HAP-1 (cell line): ENCODE measurements around the gene TSPAN14.
"Not testable (repeated sequence)": the region's sequence is repeated elsewhere in the genome, so short reads cannot be mapped to it uniquely, and the experiment has no call there.

Source experiments
- DNase-seq, 2 experiments: peaks; one replicate each; pipeline ENCODE4 v3.0.0-alpha.2; 2016 to 2020; ENCODE audit warnings: low spot score in 2 of 2
- H3K27me3 ChIP-seq: fragments of 250-450 bp; sonication (Bioruptor Pico); 2 replicates; pipeline ENCODE4 v1.5.1; 2020; ENCODE audit warnings: low read depth, mild to moderate bottlenecking, moderate library complexity
- H3K36me3 ChIP-seq: fragments of 250-450 bp; sonication (Bioruptor Pico); replicated peaks from 2 replicates; pipeline ENCODE4 v1.5.1; 2020; ENCODE audit warnings: mild to moderate bottlenecking
- H3K4me1 ChIP-seq: fragments of 250-450 bp; sonication (Bioruptor Pico); 2 replicates; pipeline ENCODE4 v1.5.1; 2020; ENCODE audit warnings: mild to moderate bottlenecking
- H3K4me3 ChIP-seq: fragments of 250-450 bp; sonication (Bioruptor Pico); 2 replicates; pipeline ENCODE4 v1.5.1; 2020; ENCODE audit warnings: mild to moderate bottlenecking, moderate library complexity
- H3K9me3 ChIP-seq: fragments of 250-450 bp; sonication (Bioruptor Pico); 2 replicates; pipeline ENCODE4 v1.5.1; 2020; ENCODE audit warnings: mild to moderate bottlenecking, moderate library complexity
- in situ Hi-C: fragments of 300-500 bp; cut with MboI; formaldehyde crosslinking; loops from 3 replicates; pipeline ENCODE4 v1.14.3; 2020; ENCODE audit warnings: low sequenced_read_pairs, inconsistent platforms, mixed read lengths

TSPAN14 gene

DNA sequence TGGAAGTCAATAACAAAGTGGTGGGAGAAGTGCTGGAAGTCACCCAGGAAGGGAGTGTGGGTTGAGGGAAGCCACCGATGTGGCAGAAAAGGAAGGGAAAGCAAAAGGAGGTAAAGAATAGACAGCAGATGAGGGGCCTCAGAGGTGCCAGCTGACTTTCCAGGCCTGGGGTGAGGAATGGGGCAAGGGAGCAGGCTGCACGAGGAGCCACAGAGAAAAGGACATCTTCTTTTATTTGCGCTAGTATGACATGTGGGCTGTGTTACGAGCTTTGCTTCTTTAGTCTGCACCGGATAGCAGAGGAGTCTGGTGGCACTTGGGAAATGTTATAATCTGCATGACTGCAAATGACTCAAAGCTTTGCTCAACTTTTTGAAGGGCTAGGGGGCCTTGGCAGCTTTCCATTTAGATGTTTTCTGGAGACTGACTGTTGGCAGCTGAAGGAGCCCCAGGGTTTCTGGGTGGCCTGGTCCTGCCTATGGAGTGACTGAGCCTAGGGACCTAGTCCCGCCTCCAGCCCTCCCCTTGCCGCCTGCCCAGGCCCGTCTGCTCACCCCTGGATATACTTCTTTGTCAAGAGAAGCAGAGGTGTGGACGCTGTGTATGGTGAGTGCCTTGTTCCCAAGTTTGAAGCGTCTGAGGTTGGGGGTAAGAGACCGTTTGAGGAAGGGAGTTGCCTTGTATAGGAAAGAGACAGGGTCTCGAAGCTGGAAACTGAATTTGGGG, 40.7 kb upstream of the TSPAN14 start:
- H3K36me3 ChIP-seq = no peaks in the 10 kb centered on the region
- H3K4me3 ChIP-seq = no peak overlapping the region
- in situ Hi-C loops = no loop called here
- DNase-seq = no peak
- H3K27me3 ChIP-seq = no peaks in the 10 kb centered on the region
- H3K4me1 ChIP-seq = no peaks in the 10 kb centered on the region; the same call in 1 of the 2 replicates
- H3K9me3 ChIP-seq = no peaks in the 10 kb centered on the region

DNA sequence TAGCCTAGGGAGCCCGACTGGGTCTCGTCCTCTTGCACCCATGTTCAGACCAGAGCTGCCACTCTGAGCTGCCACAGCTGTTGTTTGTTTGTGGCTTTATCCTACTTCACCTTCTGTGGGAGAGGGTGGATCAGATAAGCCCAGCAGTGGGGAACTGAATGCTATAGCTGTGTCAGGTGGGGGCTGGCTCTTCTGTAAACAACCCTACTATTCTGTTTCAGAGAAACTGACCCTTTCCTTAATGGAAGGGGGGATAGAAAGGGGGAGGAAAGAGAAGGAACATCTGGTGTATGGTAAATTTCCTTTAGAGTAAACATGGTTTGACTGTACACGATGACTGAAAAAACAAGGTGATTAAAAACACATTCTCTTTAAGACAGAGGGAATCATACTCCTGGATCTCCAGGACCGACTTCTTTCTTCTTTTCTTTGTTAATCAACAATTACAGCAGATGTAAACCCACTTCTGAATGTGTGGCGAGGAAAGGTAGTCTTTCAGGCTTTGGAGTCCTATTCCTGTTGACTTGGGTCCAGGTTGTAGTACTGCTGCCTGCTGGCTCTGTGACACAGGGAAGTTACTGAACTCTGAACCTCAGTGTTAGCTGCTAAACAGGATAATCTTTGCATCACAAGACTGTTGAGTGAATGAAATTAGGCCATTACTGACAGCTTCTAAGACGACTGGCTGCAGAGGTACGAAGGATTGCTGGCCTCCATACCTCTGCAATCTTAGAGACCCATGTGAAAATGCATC, 39.8 kb upstream of the TSPAN14 start:
- no peak for DNase-seq
- in situ Hi-C loops = no loop called here
- no peaks in the 10 kb centered on the region for H3K27me3 ChIP-seq
- H3K36me3 ChIP-seq = no peaks in the 10 kb centered on the region
- H3K4me3 ChIP-seq = no peak overlapping the region
- H3K4me1 ChIP-seq = no peaks in the 10 kb centered on the region
- no peaks in the 10 kb centered on the region for H3K9me3 ChIP-seq

DNA sequence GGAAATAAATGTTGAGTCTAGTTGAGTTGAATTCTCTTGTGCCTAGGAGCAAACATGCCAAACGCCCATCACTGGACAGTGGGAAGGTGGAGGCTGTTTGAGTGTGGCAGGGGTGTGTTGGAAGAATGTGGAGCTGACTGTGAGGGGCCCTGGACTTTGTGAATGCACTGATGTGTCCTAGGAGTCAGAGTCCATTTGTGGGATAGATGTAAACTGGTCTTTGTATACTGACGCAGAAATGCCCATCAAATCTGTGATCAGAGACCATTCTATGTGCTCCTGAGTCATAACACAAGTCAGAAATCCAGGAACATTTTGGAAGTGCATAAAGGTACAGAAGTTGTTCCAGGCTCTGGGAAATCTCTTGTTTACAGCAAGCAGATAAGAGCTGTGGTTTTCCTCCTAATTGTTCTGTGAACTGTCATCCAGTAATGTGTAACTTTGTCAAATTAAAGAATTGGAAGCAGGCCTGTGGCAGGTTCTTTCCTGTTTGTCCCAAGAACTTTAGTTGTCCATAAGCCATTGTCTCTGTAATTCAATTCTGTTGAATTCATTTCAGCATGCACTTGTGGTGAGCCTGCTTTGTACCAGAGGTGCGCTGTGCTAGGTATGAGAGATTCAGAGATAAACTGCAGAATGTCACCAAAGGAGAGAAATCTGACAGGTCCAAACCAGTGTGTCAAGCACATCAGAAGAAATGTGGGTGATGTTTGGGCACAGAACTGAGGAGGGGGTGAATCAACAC, 38.2 kb upstream of the TSPAN14 start:
- Histone ChIP-seq H3K4me1 (no peaks in the 10 kb centered on the region), H3K27me3 (no peaks in the 10 kb centered on the region), H3K36me3 (no peaks in the 10 kb centered on the region), H3K4me3 (no peak overlapping the region), H3K9me3 (no peaks in the 10 kb centered on the region)
- in situ Hi-C loops = no loop called here
- DNase-seq = no peak

GRCh38 chr10:80416479-80417098, 37.5 kb upstream of the TSPAN14 start:
- no peak overlapping the region for H3K4me3 ChIP-seq
- in situ Hi-C loops = no loop called here
- H3K9me3 ChIP-seq = no peaks in the 10 kb centered on the region
- H3K36me3 ChIP-seq = no peaks in the 10 kb centered on the region
- DNase-seq = no peak
- no peaks in the 10 kb centered on the region for H3K4me1 ChIP-seq
- H3K27me3 ChIP-seq = no peaks in the 10 kb centered on the region

DNA sequence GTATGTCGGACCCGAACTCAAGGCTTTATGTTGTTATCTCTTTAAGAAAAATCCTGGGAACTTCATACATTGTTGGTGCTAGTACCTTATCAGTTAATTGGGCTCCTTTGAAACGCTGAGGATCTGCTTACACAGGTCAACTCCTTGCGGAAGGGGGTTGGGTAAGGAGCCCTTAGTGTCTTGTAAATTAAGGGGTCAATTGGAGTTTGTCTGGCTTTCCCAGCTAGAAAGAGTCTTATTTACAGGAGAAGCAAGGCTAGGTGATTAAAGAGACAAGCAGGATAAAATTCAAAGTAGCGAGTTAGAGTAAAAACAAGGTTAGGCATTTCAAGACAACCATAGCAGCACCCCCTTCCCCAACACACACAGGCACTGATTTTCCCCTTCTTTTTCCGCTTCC, 36.9 kb upstream of the TSPAN14 start:
- H3K9me3 ChIP-seq, H3K4me1 ChIP-seq, in situ Hi-C loops, H3K36me3 ChIP-seq, H3K27me3 ChIP-seq, DNase-seq, H3K4me3 ChIP-seq: not testable (repeated sequence)

DNA sequence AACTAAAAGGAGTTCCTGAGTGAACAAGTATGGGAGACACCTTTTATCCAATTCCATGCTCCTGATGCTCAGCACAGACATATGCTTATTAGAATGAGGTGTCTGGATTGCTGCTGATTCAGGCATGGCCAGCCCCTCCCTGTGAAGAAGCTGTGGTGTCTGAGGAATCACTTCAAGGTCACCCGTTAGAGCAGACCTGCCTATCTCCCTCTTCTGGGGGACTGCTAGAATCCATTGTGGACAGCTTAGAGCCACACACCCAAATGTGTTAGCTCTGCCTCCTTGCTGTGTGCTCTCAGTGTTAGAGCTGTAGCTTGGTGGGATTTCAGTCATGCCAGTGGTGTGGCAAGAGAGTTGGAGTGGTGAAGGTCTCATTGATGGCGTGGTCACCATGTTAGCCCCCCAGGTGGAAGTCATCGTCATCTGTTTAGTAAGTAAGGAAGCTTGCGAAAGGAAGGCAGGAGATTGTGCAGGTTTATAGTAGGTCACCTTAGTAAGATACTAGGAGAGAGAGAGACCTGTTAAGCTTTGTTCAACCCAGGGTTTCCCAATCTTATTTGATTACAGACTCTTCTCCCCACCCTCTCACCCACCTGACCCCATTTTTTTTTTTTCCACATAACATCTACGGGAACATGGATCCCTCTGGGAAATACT, 32.9 kb upstream of the TSPAN14 start:
- H3K27me3 ChIP-seq = no peaks in the 10 kb centered on the region
- in situ Hi-C loops = no loop called here
- no peaks in the 10 kb centered on the region for H3K4me1 ChIP-seq
- H3K4me3 ChIP-seq = no peak overlapping the region
- DNase-seq = no peak
- H3K9me3 ChIP-seq = no peaks in the 10 kb centered on the region
- no peaks in the 10 kb centered on the region for H3K36me3 ChIP-seq

- Histone ChIP-seq H3K27me3 (no peaks in the 10 kb centered on the region), H3K4me3 (no peak overlapping the region), H3K4me1 (no peaks in the 10 kb centered on the region), H3K9me3 (no peaks in the 10 kb centered on the region), H3K36me3 (no peaks in the 10 kb centered on the region)
- no peak for DNase-seq
- in situ Hi-C loops = no loop called here
Observed at GRCh38 chr10:80421707-80422536, 32.2 kb upstream of the TSPAN14 start.

DNA sequence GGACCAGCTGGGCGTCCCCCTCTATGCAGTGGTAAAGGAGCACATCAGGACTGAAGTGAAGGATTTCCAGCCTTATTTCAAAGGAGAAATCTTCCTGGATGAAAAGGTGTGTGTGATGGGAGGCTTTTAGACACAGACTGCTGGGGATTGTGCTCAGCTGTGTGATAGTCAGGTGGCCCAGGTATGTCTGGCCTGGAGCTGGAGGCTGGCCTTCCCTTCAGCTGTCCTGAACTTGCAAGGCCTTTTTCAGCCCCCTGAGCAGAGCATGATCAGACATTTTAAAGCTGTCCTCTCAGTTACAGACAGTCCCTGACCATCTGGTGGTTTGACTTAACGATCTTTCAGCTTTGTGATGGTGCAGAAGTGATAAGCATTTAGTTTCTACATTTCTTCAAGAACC, 28.2 kb upstream of the TSPAN14 start:
- in situ Hi-C loops = no loop called here
- DNase-seq = no peak

DNA sequence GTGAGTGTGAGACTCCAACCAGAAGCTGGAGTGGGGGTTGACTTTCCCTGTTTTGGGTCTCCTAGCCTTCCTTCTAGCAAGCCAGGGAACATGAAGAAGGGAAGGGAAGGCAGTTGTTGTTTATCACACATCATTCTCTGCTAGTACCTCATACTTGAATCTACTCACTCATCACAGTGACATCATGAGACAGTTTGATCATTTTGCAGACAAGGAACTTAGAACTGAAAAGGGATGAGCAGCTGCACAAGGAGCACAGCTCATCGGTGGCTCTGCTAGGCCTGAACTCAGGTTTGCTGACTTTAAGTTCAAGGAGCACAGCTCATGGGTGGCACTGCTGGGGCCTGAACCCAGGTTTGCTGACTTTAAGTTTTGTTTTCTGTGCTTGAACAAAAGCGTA, 26.6 kb upstream of the TSPAN14 start:
- Histone ChIP-seq H3K4me3 (no peak overlapping the region), H3K27me3 (no peaks in the 10 kb centered on the region), H3K4me1 (no peaks in the 10 kb centered on the region), H3K36me3 (no peaks in the 10 kb centered on the region), H3K9me3 (no peaks in the 10 kb centered on the region)
- in situ Hi-C loops = no loop called here
- no peak for DNase-seq

More for the DNA sequence above, 28.2 kb upstream of the TSPAN14 start:
- Histone ChIP-seq H3K9me3 (no peaks in the 10 kb centered on the region), H3K4me3 (no peak overlapping the region), H3K4me1 (no peaks in the 10 kb centered on the region), H3K27me3 (no peaks in the 10 kb centered on the region), H3K36me3 (no peaks in the 10 kb centered on the region)

DNA sequence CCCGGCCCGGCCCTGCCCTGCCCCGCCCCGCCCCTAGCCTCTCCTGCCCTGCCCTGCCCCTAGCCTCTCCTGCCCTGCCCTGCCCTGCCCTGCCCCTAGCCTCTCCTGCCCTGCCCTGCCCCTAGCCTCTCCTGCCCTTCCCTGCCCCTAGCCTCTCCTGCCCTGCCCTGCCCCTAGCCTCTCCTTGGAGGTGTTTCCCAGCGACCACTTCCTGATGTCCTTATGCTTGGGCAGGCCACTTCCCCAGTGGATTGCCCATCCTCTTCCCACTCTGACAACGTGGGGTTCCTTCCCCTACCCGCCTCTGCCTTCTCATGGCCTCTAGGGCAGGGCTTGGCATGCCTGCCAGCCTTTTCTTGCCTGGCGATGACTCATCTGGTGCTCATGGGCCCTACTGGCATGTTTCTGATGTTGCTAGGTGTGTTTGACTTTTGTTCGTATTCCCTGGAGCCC, 24.6 kb upstream of the TSPAN14 start:
- Histone ChIP-seq H3K4me3 (no peak overlapping the region), H3K4me1 (no peaks in the 10 kb centered on the region), H3K27me3 (no peaks in the 10 kb centered on the region), H3K36me3 (no peaks in the 10 kb centered on the region), H3K9me3 (no peaks in the 10 kb centered on the region)
- no peak for DNase-seq
- in situ Hi-C loops = no loop called here

DNA sequence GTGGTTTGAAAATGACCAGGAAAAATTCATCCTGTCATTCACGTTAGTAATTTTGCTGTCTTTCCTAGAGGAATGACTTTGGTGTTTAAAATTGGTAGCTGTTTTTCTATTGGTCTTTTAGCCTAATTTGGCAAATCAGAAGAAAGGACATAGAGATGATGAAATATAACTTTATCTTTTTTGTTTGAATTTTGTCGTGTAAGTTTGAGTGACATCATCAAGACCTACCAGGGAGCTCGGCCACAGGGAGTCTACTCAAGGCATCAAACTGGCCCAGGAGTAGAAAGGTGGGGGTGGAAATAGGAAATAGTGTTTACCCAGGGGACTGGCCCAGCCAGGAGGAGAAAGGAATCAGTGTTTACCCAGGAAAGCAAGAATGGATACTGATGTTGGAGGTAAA, 21.0 kb upstream of the TSPAN14 start:
- H3K36me3 ChIP-seq = no peaks in the 10 kb centered on the region
- no peaks in the 10 kb centered on the region for H3K9me3 ChIP-seq
- peaks cover 3% of the 10 kb centered on the region for H3K27me3 ChIP-seq
- H3K4me1 ChIP-seq = no peaks in the 10 kb centered on the region
- DNase-seq = no peak
- in situ Hi-C loops = no loop called here
- H3K4me3 ChIP-seq = no peak overlapping the region

DNA sequence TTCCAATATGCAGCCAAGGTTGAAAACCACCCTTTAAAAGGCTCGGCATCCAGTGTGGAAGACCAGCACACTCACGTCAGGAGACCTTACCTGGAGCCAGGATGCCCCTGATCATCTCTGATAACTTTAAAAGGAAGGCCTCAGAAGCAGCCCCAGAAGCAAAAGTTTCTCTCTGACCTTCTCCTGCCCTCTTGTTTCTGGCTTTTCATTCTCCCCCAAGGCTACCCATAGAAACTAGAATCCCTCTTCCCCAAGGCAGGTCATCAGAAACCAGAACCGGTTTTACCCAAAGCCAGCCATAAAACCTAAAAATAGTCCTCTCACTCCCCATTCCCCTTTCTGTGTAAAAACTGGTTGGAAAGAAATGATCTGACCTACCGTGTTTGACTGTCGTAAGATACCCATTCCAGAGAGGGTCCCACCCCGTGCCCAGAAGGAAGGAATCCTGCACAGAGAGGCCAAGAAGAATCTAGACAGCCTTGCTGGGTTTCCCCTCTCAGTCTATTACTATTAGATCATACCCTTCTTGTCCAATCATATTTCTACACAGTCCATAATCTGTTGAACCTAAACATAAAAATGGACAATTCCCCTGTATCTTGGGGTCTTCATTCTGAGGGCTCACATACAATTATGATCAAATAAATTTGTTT, 17.5 kb upstream of the TSPAN14 start:
- Histone ChIP-seq H3K4me1 (no peaks in the 10 kb centered on the region), H3K4me3 (no peak overlapping the region), H3K36me3 (no peaks in the 10 kb centered on the region), H3K9me3 (no peaks in the 10 kb centered on the region), H3K27me3 (peaks cover 5% of the 10 kb centered on the region)
- no peak for DNase-seq
- in situ Hi-C loops = no loop called here
